ENCODE measurements around the gene C6orf15.

DNA sequence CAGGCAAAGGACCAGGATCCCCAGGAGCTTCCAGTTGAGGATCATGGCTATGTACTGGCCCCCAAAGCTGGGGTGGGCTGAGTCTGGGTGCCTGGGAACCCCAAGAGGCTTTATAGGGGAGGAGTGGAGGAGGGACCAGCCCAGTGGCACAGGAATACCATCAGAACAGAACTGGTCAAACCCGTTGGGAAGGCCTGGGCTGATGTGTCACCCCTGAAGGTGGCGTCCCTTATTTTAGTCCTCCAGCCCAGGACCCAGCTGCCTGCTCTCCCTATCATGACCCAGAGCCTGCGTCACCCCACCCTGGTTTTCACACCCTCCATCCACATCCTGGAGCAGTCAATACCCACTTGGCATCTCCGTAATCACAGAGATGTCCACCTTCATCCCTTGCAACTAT is 26.6 kb upstream of the C6orf15 start, which contains the start of gene PSORS1C2:
- TF ChIP-seq, protein P1, sequence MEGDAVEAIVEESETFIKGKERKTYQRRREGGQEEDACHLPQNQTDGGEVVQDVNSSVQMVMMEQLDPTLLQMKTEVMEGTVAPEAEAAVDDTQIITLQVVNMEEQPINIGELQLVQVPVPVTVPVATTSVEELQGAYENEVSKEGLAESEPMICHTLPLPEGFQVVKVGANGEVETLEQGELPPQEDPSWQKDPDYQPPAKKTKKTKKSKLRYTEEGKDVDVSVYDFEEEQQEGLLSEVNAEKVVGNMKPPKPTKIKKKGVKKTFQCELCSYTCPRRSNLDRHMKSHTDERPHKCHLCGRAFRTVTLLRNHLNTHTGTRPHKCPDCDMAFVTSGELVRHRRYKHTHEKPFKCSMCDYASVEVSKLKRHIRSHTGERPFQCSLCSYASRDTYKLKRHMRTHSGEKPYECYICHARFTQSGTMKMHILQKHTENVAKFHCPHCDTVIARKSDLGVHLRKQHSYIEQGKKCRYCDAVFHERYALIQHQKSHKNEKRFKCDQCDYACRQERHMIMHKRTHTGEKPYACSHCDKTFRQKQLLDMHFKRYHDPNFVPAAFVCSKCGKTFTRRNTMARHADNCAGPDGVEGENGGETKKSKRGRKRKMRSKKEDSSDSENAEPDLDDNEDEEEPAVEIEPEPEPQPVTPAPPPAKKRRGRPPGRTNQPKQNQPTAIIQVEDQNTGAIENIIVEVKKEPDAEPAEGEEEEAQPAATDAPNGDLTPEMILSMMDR (conservative IDR thresholded peaks at IDR 0.05; ENCODE audit: low read length), result no peak
- no peak for TF ChIP-seq EZH2phosphoT487 (IDR thresholded peaks at IDR 0.05; ENCODE audit: borderline replicate concordance)
